Chondrocyte (in vitro differentiated cells): ENCODE results near the gene ARHGAP5. TPM values are rescaled to one million over a fixed set of nuclear protein-coding genes. Genes with fewer than 3 reads are reported as not detected.
A peak's percentile ranks its signal among the peaks of the same experiment; 100 is the strongest.

Experiments
- DNase-seq: peaks from one replicate; pipeline ENCODE4 v3.0.0; 2021; ENCODE audit warnings: mixed read lengths, low spot score
- H3K27ac Mint-ChIP-seq: one replicate; pipeline ENCODE4 v1.8.0; 2021; ENCODE audit warnings: mild to moderate bottlenecking, moderate library complexity, mixed read lengths; ENCODE audit not compliant: unreplicated experiment
- H3K27me3 Mint-ChIP-seq: 2 replicates; pipeline ENCODE4 v1.8.0; 2021; ENCODE audit warnings: low read depth, mixed read lengths
- H3K36me3 Mint-ChIP-seq: 2 replicates; pipeline ENCODE4 v1.8.0; 2021; ENCODE audit warnings: low read depth, mixed read lengths
- H3K4me1 Mint-ChIP-seq: 2 replicates; pipeline ENCODE4 v1.8.0; 2021; ENCODE audit warnings: low read depth, mild to moderate bottlenecking, mixed read lengths
- H3K4me3 Mint-ChIP-seq: one replicate; pipeline ENCODE4 v1.8.0; 2021; ENCODE audit warnings: mild to moderate bottlenecking, moderate library complexity, mixed read lengths; ENCODE audit not compliant: unreplicated experiment
- H3K9me3 Mint-ChIP-seq: 2 replicates; pipeline ENCODE4 v1.8.0; 2021; ENCODE audit warnings: low read depth, mixed read lengths
- long read RNA-seq: library from polyadenylated mRNA; stranded (forward); transcript quantifications from one replicate; pipeline ENCODE4 v2.0.0, GENCODE V29; 2021
- total RNA-seq: library from RNA; stranded (reverse); gene quantifications from 3 replicates; pipeline ENCODE4 v1.2.1, GENCODE V29; 2021
- TF ChIP-seq, protein P1 (sequence below): fragments of 200-600 bp; sonication (generic); IDR thresholded peaks from 2 replicates; pipeline ENCODE4 v1.5.0; 2021; ENCODE audit warnings: antibody characterized with exemption, mild to moderate bottlenecking, moderate library complexity

Gene ARHGAP5
- total RNA-seq = 82.8 to 88.0 TPM (median 87.0 TPM) in 3 replicates
- long read RNA-seq, full-length matches to known transcripts = 13 of 25 reads
- long read RNA-seq, partial matches to known transcripts = 3 of 25 reads
- long read RNA-seq, other reads (novel, unspliced or antisense) = 9 of 25 reads

- H3K36me3 Mint-ChIP-seq = no peaks in the 10 kb centered on the region
- TF ChIP-seq, protein P1, sequence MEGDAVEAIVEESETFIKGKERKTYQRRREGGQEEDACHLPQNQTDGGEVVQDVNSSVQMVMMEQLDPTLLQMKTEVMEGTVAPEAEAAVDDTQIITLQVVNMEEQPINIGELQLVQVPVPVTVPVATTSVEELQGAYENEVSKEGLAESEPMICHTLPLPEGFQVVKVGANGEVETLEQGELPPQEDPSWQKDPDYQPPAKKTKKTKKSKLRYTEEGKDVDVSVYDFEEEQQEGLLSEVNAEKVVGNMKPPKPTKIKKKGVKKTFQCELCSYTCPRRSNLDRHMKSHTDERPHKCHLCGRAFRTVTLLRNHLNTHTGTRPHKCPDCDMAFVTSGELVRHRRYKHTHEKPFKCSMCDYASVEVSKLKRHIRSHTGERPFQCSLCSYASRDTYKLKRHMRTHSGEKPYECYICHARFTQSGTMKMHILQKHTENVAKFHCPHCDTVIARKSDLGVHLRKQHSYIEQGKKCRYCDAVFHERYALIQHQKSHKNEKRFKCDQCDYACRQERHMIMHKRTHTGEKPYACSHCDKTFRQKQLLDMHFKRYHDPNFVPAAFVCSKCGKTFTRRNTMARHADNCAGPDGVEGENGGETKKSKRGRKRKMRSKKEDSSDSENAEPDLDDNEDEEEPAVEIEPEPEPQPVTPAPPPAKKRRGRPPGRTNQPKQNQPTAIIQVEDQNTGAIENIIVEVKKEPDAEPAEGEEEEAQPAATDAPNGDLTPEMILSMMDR = peak; percentile 60
- peak within 1 kb of the TSS; percentile 98 for H3K4me3 Mint-ChIP-seq
- H3K9me3 Mint-ChIP-seq = no peaks in the 10 kb centered on the region
- peak; percentile 95 for DNase-seq
- H3K27me3 Mint-ChIP-seq = no peaks in the 10 kb centered on the region
- peak within 1 kb of the TSS; percentile 100 for H3K27ac Mint-ChIP-seq
- H3K4me1 Mint-ChIP-seq = peaks cover 49% of the 10 kb centered on the region
Measured at GRCh38 chr14:32077081-32078022, at the start of gene ARHGAP5. Gene ARHGAP5, plus strand, starts transcription at chr14:32077304. Its CDS starts 13,366 bp downstream, at chr14:32090670.

DNA sequence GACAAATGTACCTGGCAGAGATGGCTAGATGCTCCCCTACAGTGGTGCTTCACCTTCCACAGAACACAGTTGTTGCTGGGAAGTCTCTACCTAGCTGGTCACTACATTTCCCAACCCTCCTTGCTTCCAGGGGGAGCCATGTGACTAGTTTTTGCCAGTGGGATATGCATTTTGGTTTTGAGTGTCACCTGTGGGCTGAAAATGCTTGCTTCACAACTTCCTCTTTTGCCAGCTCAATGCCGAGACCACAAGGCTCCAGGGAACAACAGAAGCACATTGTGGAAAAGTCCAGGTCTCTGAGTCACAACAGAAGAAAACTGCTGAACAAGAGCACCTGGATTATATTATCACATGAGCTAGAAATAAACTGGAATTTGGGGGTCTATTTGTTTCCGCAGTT lies 48.5 kb upstream of the ARHGAP5 start:
- Mint-ChIP-seq H3K4me1 (no peaks in the 10 kb centered on the region), H3K9me3 (no peaks in the 10 kb centered on the region), H3K27me3 (no peaks in the 10 kb centered on the region), H3K4me3 (no peak overlapping the region), H3K27ac (no peak overlapping the region), H3K36me3 (no peaks in the 10 kb centered on the region)
- no peak for DNase-seq
- TF ChIP-seq, protein P1 = no peak

DNA sequence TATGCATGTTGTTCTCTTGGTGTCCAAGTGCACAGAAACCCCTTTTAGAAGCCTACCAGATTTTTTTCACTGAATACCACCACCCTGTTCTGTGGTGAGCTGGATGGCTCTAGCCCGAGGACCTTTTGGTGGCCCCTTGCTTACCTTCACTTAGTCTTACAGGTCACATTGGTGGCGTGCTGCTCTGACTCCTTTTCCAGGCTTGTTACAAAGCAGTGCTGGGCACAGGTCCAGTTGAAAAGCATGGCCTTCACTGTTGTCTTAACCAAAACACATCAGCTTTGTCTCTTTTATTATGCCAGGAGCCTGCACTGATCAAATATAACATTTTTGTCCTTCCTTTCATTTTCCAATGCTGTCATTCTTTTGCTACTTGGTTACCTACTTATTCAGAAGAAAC lies 43.6 kb upstream of the ARHGAP5 start:
- DNase-seq = no peak
- peaks cover under 1% of the 10 kb centered on the region for H3K4me1 Mint-ChIP-seq
- H3K9me3 Mint-ChIP-seq = no peaks in the 10 kb centered on the region
- H3K27ac Mint-ChIP-seq = no peak overlapping the region
- no peaks in the 10 kb centered on the region for H3K36me3 Mint-ChIP-seq
- H3K4me3 Mint-ChIP-seq = no peak overlapping the region
- no peaks in the 10 kb centered on the region for H3K27me3 Mint-ChIP-seq
- TF ChIP-seq, protein P1 = no peak

DNA sequence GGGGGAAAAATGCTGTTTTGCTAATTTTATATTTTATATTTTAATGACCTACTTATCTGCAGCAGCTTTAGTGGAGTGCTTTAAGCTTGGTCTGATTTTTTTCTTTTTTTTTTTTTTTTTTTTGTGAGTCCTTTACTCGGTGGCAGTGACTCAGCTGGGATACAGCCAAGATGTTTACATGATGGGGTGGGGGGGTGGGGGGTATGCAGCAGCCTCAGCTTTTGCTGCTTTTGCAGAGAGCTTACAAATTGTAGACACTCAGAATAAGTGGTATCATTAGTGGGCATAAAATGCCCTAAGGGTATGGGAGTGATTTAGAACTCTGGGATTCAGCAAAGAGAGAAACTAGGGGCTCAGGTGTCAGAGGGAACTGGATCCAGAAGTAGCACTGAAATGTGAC lies 38.2 kb upstream of the ARHGAP5 start:
- peaks cover 3% of the 10 kb centered on the region for H3K4me1 Mint-ChIP-seq
- H3K9me3 Mint-ChIP-seq = no peaks in the 10 kb centered on the region
- no peaks in the 10 kb centered on the region for H3K36me3 Mint-ChIP-seq
- no peak overlapping the region for H3K4me3 Mint-ChIP-seq
- no peaks in the 10 kb centered on the region for H3K27me3 Mint-ChIP-seq
- no peak for DNase-seq
- H3K27ac Mint-ChIP-seq = no peak overlapping the region
- TF ChIP-seq, protein P1 = no peak

GRCh38 chr14:32039401-32040030 lies 37.6 kb upstream of the ARHGAP5 start:
- Mint-ChIP-seq H3K4me3 (no peak overlapping the region), H3K27ac (no peak overlapping the region), H3K27me3 (no peaks in the 10 kb centered on the region), H3K36me3 (no peaks in the 10 kb centered on the region), H3K4me1 (peaks cover 3% of the 10 kb centered on the region), H3K9me3 (no peaks in the 10 kb centered on the region)
- DNase-seq = no peak
- TF ChIP-seq, protein P1 = no peak
